A673 (cell line): ENCODE measurements around the gene TCF12.

Experiments used
- EZH2 ChIP-seq: fragments of 200-600 bp; sonication (generic); IDR thresholded peaks from 2 replicates; pipeline ENCODE4 v1.6.1; 2017; ENCODE audit warnings: borderline replicate concordance, low read depth, mild to moderate bottlenecking, mixed read lengths, antibody characterized with exemption, low read length; ENCODE audit not compliant: poor library complexity, severe bottlenecking
- TF ChIP-seq, protein P1 (sequence below): fragments of 300-800, 200-600 bp; sonication (generic); conservative IDR thresholded peaks from 2 replicates; pipeline ENCODE4 v1.5.1; 2017; ENCODE audit warnings: low read depth, mild to moderate bottlenecking, antibody characterized with exemption, low read length, moderate library complexity, mixed read lengths

DNA sequence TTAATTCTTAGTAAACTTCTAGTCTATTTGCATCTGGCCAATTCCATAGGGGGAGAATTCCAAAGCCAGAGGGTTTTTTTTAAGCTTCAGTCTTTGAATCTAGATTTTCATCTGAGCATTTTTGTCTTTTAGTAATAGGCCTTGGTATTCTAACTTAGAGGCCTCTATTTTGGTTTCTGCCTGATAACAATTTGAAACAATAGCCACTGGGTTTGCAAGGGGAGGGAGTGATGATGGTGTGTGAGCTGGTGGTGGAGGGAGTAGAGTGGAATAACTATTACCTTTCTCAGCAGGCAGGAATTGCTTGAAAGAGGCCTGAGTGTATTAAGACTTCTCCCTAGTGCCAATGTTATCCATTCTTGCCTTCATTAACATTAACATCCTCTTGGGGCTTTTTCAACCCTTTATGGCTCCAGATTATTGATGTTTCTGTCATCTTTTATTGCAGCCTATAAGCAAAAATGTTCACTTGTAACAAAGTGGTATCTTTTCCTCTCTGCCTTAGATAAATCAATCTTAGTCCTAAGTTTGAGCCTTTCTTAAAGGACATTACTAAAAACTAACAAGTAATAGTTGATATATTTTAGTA, 26.5 kb upstream of the TCF12 start:
- TF ChIP-seq, protein P1, sequence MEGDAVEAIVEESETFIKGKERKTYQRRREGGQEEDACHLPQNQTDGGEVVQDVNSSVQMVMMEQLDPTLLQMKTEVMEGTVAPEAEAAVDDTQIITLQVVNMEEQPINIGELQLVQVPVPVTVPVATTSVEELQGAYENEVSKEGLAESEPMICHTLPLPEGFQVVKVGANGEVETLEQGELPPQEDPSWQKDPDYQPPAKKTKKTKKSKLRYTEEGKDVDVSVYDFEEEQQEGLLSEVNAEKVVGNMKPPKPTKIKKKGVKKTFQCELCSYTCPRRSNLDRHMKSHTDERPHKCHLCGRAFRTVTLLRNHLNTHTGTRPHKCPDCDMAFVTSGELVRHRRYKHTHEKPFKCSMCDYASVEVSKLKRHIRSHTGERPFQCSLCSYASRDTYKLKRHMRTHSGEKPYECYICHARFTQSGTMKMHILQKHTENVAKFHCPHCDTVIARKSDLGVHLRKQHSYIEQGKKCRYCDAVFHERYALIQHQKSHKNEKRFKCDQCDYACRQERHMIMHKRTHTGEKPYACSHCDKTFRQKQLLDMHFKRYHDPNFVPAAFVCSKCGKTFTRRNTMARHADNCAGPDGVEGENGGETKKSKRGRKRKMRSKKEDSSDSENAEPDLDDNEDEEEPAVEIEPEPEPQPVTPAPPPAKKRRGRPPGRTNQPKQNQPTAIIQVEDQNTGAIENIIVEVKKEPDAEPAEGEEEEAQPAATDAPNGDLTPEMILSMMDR = no peak
- TF ChIP-seq EZH2 = no peak
